Sigmoid colon (tissue), 4 donors: ENCODE results near the gene RAB31.

Experiments
- EP300 ChIP-seq, 4 donors: sonication (generic); formaldehyde crosslinking; IDR thresholded peaks; one replicate each; pipeline ENCODE4 v1.6.1; 2017; ENCODE audit warnings: antibody characterized with exemption in 4 of 4
- POLR2A ChIP-seq, 2 donors: fragments of 450-650 bp; IDR thresholded peaks; one replicate each; pipeline ENCODE4 v1.6.1; 2016; ENCODE audit warnings: antibody characterized with exemption in 2 of 2, mild to moderate bottlenecking in 2 of 2, moderate library complexity in 2 of 2
- POLR2AphosphoS5 ChIP-seq, 4 donors: sonication (generic); formaldehyde crosslinking; IDR thresholded peaks; one replicate each; pipeline ENCODE4 v1.6.1; 2017; ENCODE audit warnings: antibody characterized with exemption in 4 of 4
- TF ChIP-seq, protein P1 (sequence below), 4 experiments: fragments of 450-650 bp in 3 of 4; fragments of 200-600 bp in 1 of 4; IDR thresholded peaks; one replicate each; pipeline ENCODE4 v1.5.1; 2016 to 2019; ENCODE audit warnings: antibody characterized with exemption in 4 of 4, mild to moderate bottlenecking in 3 of 4, moderate library complexity in 2 of 4

DNA sequence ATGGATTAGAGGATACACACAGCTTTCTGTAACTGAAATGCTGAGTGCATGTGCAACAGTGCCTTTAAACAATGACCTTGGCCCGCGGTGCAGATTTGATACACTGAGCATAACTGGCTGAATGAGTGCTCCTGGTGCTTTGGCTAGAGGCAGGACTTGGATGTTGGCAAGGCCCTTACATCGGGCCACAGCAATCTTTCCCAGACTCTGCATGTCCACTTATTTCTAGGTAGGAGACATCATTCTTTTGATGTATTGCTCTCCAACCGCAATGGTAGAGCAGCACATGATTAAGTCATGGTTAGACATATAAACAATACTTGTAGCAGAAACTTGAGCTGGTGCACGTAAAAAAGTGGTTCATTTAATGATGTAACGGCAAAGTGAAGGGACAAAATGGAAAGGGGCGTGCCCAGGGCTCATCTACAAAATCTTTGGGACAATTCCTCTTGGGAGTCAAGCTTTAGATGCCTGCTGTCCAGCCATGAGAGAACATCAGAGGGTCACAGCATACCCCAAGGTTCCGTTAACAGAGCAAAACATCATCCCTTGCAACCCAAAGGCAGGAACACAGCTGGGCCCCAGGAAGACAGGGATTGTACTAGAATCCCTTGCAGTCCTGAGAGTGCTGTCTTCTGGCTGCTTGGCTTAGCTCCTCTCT, 43.4 kb downstream of the RAB31 start:
- no peak for TF ChIP-seq POLR2AphosphoS5 (IDR thresholded peaks at IDR 0.05)
- TF ChIP-seq, protein P1, sequence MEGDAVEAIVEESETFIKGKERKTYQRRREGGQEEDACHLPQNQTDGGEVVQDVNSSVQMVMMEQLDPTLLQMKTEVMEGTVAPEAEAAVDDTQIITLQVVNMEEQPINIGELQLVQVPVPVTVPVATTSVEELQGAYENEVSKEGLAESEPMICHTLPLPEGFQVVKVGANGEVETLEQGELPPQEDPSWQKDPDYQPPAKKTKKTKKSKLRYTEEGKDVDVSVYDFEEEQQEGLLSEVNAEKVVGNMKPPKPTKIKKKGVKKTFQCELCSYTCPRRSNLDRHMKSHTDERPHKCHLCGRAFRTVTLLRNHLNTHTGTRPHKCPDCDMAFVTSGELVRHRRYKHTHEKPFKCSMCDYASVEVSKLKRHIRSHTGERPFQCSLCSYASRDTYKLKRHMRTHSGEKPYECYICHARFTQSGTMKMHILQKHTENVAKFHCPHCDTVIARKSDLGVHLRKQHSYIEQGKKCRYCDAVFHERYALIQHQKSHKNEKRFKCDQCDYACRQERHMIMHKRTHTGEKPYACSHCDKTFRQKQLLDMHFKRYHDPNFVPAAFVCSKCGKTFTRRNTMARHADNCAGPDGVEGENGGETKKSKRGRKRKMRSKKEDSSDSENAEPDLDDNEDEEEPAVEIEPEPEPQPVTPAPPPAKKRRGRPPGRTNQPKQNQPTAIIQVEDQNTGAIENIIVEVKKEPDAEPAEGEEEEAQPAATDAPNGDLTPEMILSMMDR (IDR thresholded peaks at IDR 0.05), result no peak
- no peak for TF ChIP-seq POLR2A (IDR thresholded peaks at IDR 0.05)
- no peak for TF ChIP-seq EP300 (IDR thresholded peaks at IDR 0.05)
